ENCODE data around the gene PYDC1. TPM values are rescaled to one million over a fixed set of nuclear protein-coding genes. Genes with fewer than 3 reads are reported as not detected.

PYDC1 gene
- polyA plus RNA-seq, 2 of the 4 experiments (the other 2 are of a cell fraction), result not detected

DNA sequence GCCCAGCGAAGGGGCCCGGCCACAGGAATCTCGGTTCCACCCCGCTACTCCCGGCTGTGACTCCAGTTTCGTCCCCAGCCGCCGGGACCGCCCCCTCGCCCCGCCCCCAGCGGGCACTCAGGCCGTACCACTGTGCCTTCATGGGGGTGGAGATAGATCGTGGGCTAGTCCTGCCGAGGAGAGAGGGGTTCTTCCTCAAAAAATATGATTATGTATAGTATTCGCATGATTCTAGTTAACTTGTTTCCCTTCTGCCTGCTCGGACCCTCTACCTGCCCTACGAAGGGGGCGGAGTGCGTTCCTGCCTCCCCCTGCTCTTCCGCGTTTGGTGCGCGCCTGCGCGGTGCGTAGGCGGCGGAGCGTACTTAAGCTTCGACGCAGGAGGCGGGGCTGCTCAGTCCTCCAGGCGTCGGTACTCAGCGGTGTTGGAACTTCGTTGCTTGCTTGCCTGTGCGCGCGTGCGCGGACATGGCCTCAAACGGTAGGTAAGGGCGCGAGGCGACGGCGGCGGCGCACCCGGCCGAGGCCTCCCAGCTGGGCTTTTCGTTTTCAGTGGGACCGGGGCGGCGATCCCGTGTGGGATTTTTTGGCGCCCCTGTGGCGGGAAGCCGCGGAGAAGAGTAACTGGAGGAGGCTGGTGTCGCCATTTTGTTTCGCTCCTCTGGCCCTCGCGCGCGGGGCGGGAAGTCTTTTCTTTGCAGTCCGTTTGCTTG, 37.0 kb downstream of the PYDC1 start, which contains the start of gene FUS (continued):
- TF ChIP-seq, protein P1, sequence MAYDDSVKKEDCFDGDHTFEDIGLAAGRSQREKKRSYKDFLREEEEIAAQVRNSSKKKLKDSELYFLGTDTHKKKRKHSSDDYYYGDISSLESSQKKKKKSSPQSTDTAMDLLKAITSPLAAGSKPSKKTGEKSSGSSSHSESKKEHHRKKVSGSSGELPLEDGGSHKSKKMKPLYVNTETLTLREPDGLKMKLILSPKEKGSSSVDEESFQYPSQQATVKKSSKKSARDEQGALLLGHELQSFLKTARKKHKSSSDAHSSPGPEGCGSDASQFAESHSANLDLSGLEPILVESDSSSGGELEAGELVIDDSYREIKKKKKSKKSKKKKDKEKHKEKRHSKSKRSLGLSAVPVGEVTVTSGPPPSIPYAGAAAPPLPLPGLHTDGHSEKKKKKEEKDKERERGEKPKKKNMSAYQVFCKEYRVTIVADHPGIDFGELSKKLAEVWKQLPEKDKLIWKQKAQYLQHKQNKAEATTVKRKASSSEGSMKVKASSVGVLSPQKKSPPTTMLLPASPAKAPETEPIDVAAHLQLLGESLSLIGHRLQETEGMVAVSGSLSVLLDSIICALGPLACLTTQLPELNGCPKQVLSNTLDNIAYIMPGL (CRISPR knock-in tag; IDR thresholded peaks at IDR 0.05; ENCODE audit: borderline replicate concordance), result peak; percentile 46; the same call in 1 of the 2 replicates
- TF ChIP-seq POLR2A (IDR thresholded peaks at IDR 0.05; ENCODE audit: low read length) (peak; percentile 100), RARB (CRISPR knock-in tag; IDR thresholded peaks at IDR 0.05) (0 out of 2 replicates have a peak, but pooled peaks have one; percentile 21), RFX5 (IDR thresholded peaks at IDR 0.05) (no peak), ZFP36 (IDR thresholded peaks at IDR 0.05; ENCODE audit: borderline replicate concordance, partially characterized antibody) (no peak), NPAS2 (CRISPR knock-in tag; IDR thresholded peaks at IDR 0.05; ENCODE audit: borderline replicate concordance) (no peak), EP300 (IDR thresholded peaks at IDR 0.05) (no peak), KDM1A (IDR thresholded peaks at IDR 0.05; ENCODE audit: low read depth) (no peak), RAD21 (conservative IDR thresholded peaks at IDR 0.05 in 1 of 2, IDR thresholded peaks at IDR 0.05 in 1 of 2) (no peak), MAFK (IDR thresholded peaks at IDR 0.05; ENCODE audit: partially characterized antibody) (no peak), MAZ (IDR thresholded peaks at IDR 0.05; ENCODE audit: borderline replicate concordance, low read depth, low read length) (no peak; the same call in 1 of the 2 replicates), RCOR1 (IDR thresholded peaks at IDR 0.05; ENCODE audit: low read depth, low read length) (no peak), RNF2 (IDR thresholded peaks at IDR 0.05; ENCODE audit: borderline replicate concordance, low read depth) (no peak), FOSB (CRISPR knock-in tag; IDR thresholded peaks at IDR 0.05) (peak; percentile 82), MYC (IDR thresholded peaks at IDR 0.05; ENCODE audit: borderline replicate concordance, low read length) (peak; percentile 78), HOXB13 (CRISPR knock-in tag; IDR thresholded peaks at IDR 0.05; ENCODE audit: low read depth) (no peak), JUNB (IDR thresholded peaks at IDR 0.05) (no peak), FOXS1 (CRISPR knock-in tag; IDR thresholded peaks at IDR 0.05) (no peak), POLR2AphosphoS2 (conservative IDR thresholded peaks at IDR 0.05; ENCODE audit: low read length) (no peak)
- TF ChIP-seq, protein P2, sequence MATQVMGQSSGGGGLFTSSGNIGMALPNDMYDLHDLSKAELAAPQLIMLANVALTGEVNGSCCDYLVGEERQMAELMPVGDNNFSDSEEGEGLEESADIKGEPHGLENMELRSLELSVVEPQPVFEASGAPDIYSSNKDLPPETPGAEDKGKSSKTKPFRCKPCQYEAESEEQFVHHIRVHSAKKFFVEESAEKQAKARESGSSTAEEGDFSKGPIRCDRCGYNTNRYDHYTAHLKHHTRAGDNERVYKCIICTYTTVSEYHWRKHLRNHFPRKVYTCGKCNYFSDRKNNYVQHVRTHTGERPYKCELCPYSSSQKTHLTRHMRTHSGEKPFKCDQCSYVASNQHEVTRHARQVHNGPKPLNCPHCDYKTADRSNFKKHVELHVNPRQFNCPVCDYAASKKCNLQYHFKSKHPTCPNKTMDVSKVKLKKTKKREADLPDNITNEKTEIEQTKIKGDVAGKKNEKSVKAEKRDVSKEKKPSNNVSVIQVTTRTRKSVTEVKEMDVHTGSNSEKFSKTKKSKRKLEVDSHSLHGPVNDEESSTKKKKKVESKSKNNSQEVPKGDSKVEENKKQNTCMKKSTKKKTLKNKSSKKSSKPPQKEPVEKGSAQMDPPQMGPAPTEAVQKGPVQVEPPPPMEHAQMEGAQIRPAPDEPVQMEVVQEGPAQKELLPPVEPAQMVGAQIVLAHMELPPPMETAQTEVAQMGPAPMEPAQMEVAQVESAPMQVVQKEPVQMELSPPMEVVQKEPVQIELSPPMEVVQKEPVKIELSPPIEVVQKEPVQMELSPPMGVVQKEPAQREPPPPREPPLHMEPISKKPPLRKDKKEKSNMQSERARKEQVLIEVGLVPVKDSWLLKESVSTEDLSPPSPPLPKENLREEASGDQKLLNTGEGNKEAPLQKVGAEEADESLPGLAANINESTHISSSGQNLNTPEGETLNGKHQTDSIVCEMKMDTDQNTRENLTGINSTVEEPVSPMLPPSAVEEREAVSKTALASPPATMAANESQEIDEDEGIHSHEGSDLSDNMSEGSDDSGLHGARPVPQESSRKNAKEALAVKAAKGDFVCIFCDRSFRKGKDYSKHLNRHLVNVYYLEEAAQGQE (IDR thresholded peaks at IDR 0.05), result no peak; the same call in 1 of the 2 replicates
- TF ChIP-seq, protein P3, sequence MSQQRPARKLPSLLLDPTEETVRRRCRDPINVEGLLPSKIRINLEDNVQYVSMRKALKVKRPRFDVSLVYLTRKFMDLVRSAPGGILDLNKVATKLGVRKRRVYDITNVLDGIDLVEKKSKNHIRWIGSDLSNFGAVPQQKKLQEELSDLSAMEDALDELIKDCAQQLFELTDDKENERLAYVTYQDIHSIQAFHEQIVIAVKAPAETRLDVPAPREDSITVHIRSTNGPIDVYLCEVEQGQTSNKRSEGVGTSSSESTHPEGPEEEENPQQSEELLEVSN (IDR thresholded peaks at IDR 0.05; ENCODE audit: borderline replicate concordance, low read depth), result no peak
- TF ChIP-seq, protein P4, sequence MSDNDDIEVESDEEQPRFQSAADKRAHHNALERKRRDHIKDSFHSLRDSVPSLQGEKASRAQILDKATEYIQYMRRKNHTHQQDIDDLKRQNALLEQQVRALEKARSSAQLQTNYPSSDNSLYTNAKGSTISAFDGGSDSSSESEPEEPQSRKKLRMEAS (IDR thresholded peaks at IDR 0.05), result no peak
